HG02973 (cell line): ENCODE data around the gene SIT1.
"Not testable (repeated sequence)": the region's sequence is repeated elsewhere in the genome, so short reads cannot be mapped to it uniquely, and the experiment has no call there.

Experiments
- ATAC-seq: cut with Tn5 transposase; IDR thresholded peaks from one replicate; pipeline ENCODE4 v1.9.1; 2021; ENCODE audit warnings: moderate library complexity; ENCODE audit not compliant: unreplicated experiment

The SIT1 gene

GRCh38 chr9:35639225-35639624, 11.5 kb downstream of the SIT1 start:
- ATAC-seq, result not testable (repeated sequence)

GRCh38 chr9:35638751-35639150, 12.0 kb downstream of the SIT1 start:
- not testable (repeated sequence) for ATAC-seq

- ATAC-seq, result not testable (repeated sequence)
These were observed 13.2 kb downstream of the SIT1 start for GRCh38 chr9:35637427-35637955.

GRCh38 chr9:35636877-35637246, 13.9 kb downstream of the SIT1 start:
- not testable (repeated sequence) for ATAC-seq

- no peak for ATAC-seq
These were observed 14.4 kb downstream of the SIT1 start for GRCh38 chr9:35636135-35636876.

- no peak for ATAC-seq
These were observed 15.0 kb downstream of the SIT1 start for GRCh38 chr9:35635730-35636129.

- no peak for ATAC-seq
These were observed 21.1 kb downstream of the SIT1 start for GRCh38 chr9:35629597-35629996.

- ATAC-seq, result no peak
These were observed 22.2 kb downstream of the SIT1 start for GRCh38 chr9:35628389-35628991.

- ATAC-seq, result no peak
These were observed 23.2 kb downstream of the SIT1 start for GRCh38 chr9:35627575-35627974.

GRCh38 chr9:35619800-35620158, 31.0 kb downstream of the SIT1 start:
- ATAC-seq, result peak; percentile 49

GRCh38 chr9:35618854-35619799, 31.6 kb downstream of the SIT1 start:
- peak; percentile 40 for ATAC-seq

- ATAC-seq, result no peak
These were observed 32.4 kb downstream of the SIT1 start, which contains the start of gene CD72 for GRCh38 chr9:35618325-35618727. CD72 (minus strand) TSS chr9:35618413; CDS start chr9:35618303, 110 bp downstream.

GRCh38 chr9:35617548-35617947, 33.2 kb downstream of the SIT1 start:
- ATAC-seq, result no peak

- ATAC-seq, result no peak
These were observed 33.9 kb downstream of the SIT1 start for GRCh38 chr9:35616681-35617459.

GRCh38 chr9:35615981-35616680, 34.6 kb downstream of the SIT1 start:
- no peak for ATAC-seq

GRCh38 chr9:35612843-35613242, 37.9 kb downstream of the SIT1 start:
- no peak for ATAC-seq

GRCh38 chr9:35612066-35612465, 38.7 kb downstream of the SIT1 start:
- not testable (repeated sequence) for ATAC-seq

GRCh38 chr9:35611230-35611797, 39.4 kb downstream of the SIT1 start:
- no peak for ATAC-seq

- no peak for ATAC-seq
These were observed 40.9 kb downstream of the SIT1 start for GRCh38 chr9:35609820-35610163.
